ENCODE measurements around the gene MYO3B.

GRCh38 chr2:170336916-170337315, 159.0 kb downstream of the MYO3B start:
- no peak for TF ChIP-seq POLR2A (IDR thresholded peaks at IDR 0.05; ENCODE audit: low read length)
- no peak for TF ChIP-seq GATA1 (IDR thresholded peaks at IDR 0.05; ENCODE audit: low read depth, low read length)
